ENCODE results near the gene CTPS2. TPM values are rescaled to one million over a fixed set of nuclear protein-coding genes. Genes with fewer than 3 reads are reported as not detected.

CTPS2 gene
- polyA plus RNA-seq, 1 of the 3 experiments (the other 2 are of a cell fraction) = 6.1 TPM

GRCh38 chrX:16587836-16588235, 124.6 kb downstream of the CTPS2 start:
- Histone ChIP-seq H3K27me3 (ENCODE audit: insufficient read depth) (no peaks in the 10 kb centered on the region), H3K36me3 (replicated peaks in 1 of 2; ENCODE audit: control insufficient read depth in 1 of 2, insufficient read depth in 2 of 2, low read length in 1 of 2) (peaks cover 2 to 24% of the 10 kb centered on the region in 2 experiments), H3K27ac (ENCODE audit: low read depth in 2 of 2, low read length in 1 of 2) (no peak overlapping the region), H3K9me3 (no peaks in the 10 kb centered on the region), H3K9ac (no peak overlapping the region), H3F3A (replicated peaks; ENCODE audit: insufficient read depth) (peaks cover 17% of the 10 kb centered on the region), H3K9me2 (no peaks in the 10 kb centered on the region), H3K4me1 (ENCODE audit: control insufficient read depth in 1 of 2, insufficient read depth in 2 of 2, low read depth in 1 of 2, low read length in 1 of 2) (peaks cover 4 to 13% of the 10 kb centered on the region in 2 experiments; a peak in 3 of 4 replicates), H4K20me1 (ENCODE audit: insufficient read depth) (no peaks in the 10 kb centered on the region), H3K4me3 (ENCODE audit: low read depth in 2 of 2, low read length in 1 of 2) (no peak overlapping the region), H3K79me2 (ENCODE audit: insufficient read depth) (no peaks in the 10 kb centered on the region), H3K4me2 (no peak overlapping the region), H2AFZ (ENCODE audit: low read depth) (no peak overlapping the region)
- POLR2A ChIA-PET = interaction anchor here (0.7 kb wide), 1 partner anchor 193 kb away, joined by 3 read pairs; no protein-coding TSS in a partner anchor
- TF ChIP-seq POLR2AphosphoS5 (IDR thresholded peaks at IDR 0.05; ENCODE audit: low read depth, low read length) = no peak
- TF ChIP-seq MXI1 (IDR thresholded peaks at IDR 0.05; ENCODE audit: low read depth, low read length) = no peak
- TF ChIP-seq MEF2A (IDR thresholded peaks at IDR 0.05; ENCODE audit: borderline replicate concordance, low read depth) = no peak
- TF ChIP-seq EZH2phosphoT487 (IDR thresholded peaks at IDR 0.05; ENCODE audit: borderline replicate concordance, low read depth) = no peak
- no peak for TF ChIP-seq TAF1 (IDR thresholded peaks at IDR 0.05; ENCODE audit: borderline replicate concordance, low read depth, low read length)
- no peak for TF ChIP-seq FOXJ3 (CRISPR knock-in tag; IDR thresholded peaks at IDR 0.05)
- TF ChIP-seq REST (IDR thresholded peaks at IDR 0.05; ENCODE audit: low read depth, low read length) = no peak
- no peak for TF ChIP-seq NFIC (IDR thresholded peaks at IDR 0.05; ENCODE audit: borderline replicate concordance)
- no peak for TF ChIP-seq RXRA (IDR thresholded peaks at IDR 0.05; ENCODE audit: borderline replicate concordance, low read depth)
- no peak for TF ChIP-seq TEAD4 (IDR thresholded peaks at IDR 0.05; ENCODE audit: borderline replicate concordance, insufficient read depth)
- no peak for TF ChIP-seq CTCF (IDR thresholded peaks at IDR 0.05)
- TF ChIP-seq, protein P1, sequence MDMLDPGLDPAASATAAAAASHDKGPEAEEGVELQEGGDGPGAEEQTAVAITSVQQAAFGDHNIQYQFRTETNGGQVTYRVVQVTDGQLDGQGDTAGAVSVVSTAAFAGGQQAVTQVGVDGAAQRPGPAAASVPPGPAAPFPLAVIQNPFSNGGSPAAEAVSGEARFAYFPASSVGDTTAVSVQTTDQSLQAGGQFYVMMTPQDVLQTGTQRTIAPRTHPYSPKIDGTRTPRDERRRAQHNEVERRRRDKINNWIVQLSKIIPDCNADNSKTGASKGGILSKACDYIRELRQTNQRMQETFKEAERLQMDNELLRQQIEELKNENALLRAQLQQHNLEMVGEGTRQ (IDR thresholded peaks at IDR 0.05; ENCODE audit: borderline replicate concordance, low read depth, low read length) = no peak
- no peak for TF ChIP-seq EP300 (IDR thresholded peaks at IDR 0.05; ENCODE audit: borderline replicate concordance in 1 of 2, low read depth in 1 of 2, low read length in 1 of 2)
- TF ChIP-seq SIN3A (IDR thresholded peaks at IDR 0.05; ENCODE audit: borderline replicate concordance, low read depth, low read length) = no peak
- TF ChIP-seq GATA2 (CRISPR knock-in tag; IDR thresholded peaks at IDR 0.05) = no peak
- no peak for TF ChIP-seq ELF1 (IDR thresholded peaks at IDR 0.05)
- TF ChIP-seq FOXM1 (IDR thresholded peaks at IDR 0.05; ENCODE audit: low read depth) = no peak
- TF ChIP-seq, protein P2, sequence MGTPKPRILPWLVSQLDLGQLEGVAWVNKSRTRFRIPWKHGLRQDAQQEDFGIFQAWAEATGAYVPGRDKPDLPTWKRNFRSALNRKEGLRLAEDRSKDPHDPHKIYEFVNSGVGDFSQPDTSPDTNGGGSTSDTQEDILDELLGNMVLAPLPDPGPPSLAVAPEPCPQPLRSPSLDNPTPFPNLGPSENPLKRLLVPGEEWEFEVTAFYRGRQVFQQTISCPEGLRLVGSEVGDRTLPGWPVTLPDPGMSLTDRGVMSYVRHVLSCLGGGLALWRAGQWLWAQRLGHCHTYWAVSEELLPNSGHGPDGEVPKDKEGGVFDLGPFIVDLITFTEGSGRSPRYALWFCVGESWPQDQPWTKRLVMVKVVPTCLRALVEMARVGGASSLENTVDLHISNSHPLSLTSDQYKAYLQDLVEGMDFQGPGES (IDR thresholded peaks at IDR 0.05; ENCODE audit: low read depth, low read length) = no peak
- TF ChIP-seq YY1 (IDR thresholded peaks at IDR 0.05; ENCODE audit: low read depth) = no peak
- TF ChIP-seq, protein P3, sequence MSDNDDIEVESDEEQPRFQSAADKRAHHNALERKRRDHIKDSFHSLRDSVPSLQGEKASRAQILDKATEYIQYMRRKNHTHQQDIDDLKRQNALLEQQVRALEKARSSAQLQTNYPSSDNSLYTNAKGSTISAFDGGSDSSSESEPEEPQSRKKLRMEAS (IDR thresholded peaks at IDR 0.05; ENCODE audit: low read depth) = no peak
- no peak for DNase-seq
- CTCF ChIA-PET = no interaction called here
- 83% methylated on average over 4 of the region's 4 CpGs for WGBS (ENCODE audit: low lambda C conversion rate)

Measured in SK-N-SH (cell line).